Subcutaneous adipose tissue (tissue), 4 donors: ENCODE results near the gene TJP1. TPM values are rescaled to one million over a fixed set of nuclear protein-coding genes. Genes with fewer than 3 reads are reported as not detected.

ENCODE experiments used
- CTCF ChIP-seq: fragments of 450-650 bp; IDR thresholded peaks from one replicate; pipeline ENCODE4 v1.5.1; 2016; ENCODE audit warnings: low read depth, mild to moderate bottlenecking, control low read depth, antibody characterized with exemption, moderate library complexity
- total RNA-seq, 4 donors: library from RNA; depleted of rRNA; stranded (reverse); fragments of >200 nt; gene quantifications; one replicate each; pipeline ENCODE4 v1.1.0, GENCODE V29; 2016

TJP1 gene
- total RNA-seq, 4 donors from 2014 or later: 59.2 to 138 (median 121) TPM

GRCh38 chr15:29784413-29784812 lies 37.9 kb downstream of the TJP1 start:
- TF ChIP-seq CTCF: no peak

- no peak for TF ChIP-seq CTCF
Measured at GRCh38 chr15:29778382-29778781, 43.9 kb downstream of the TJP1 start.

- no peak for TF ChIP-seq CTCF
Measured at GRCh38 chr15:29776859-29777258, 45.4 kb downstream of the TJP1 start.

- no peak for TF ChIP-seq CTCF
Measured at GRCh38 chr15:29774900-29775299, 47.4 kb downstream of the TJP1 start.

- no peak for TF ChIP-seq CTCF
Measured at GRCh38 chr15:29773816-29774215, 48.5 kb downstream of the TJP1 start.

- TF ChIP-seq CTCF: no peak
Measured at GRCh38 chr15:29773000-29773399, 49.3 kb downstream of the TJP1 start.

- TF ChIP-seq CTCF: no peak
Measured at GRCh38 chr15:29770796-29771195, 51.5 kb downstream of the TJP1 start.
